Smooth muscle cell (in vitro differentiated cells): ENCODE measurements around the gene JAZF1. TPM values are rescaled to one million over a fixed set of nuclear protein-coding genes. Genes with fewer than 3 reads are reported as not detected.

ENCODE experiments used
- DNase-seq: peaks from one replicate; lab custom pipeline; 2025; ENCODE audit not compliant: unreplicated experiment; lab: John Stamatoyannopoulos, UW
- H2AFZ ChIP-seq: fragments of 200-600 bp; sonication (generic); 2 replicates; pipeline ENCODE4 v1.6.0; 2016; ENCODE audit warnings: antibody characterized with exemption, low read depth, mild to moderate bottlenecking
- H3F3A ChIP-seq: fragments of 200-600 bp; sonication (generic); 2 replicates; pipeline ENCODE4 v1.6.0; 2017; ENCODE audit warnings: antibody characterized with exemption, low read depth
- H3K27ac ChIP-seq: fragments of 200-600 bp; sonication (generic); 2 replicates; pipeline ENCODE4 v1.5.1; 2016; ENCODE audit warnings: low read depth, mild to moderate bottlenecking
- H3K27me3 ChIP-seq: fragments of 200-600 bp; sonication (generic); 2 replicates; pipeline ENCODE4 v1.6.1; 2016; ENCODE audit warnings: low read depth, mild to moderate bottlenecking
- H3K36me3 ChIP-seq: fragments of 200-600 bp; sonication (generic); 2 replicates; pipeline ENCODE4 v1.5.1; 2016; ENCODE audit warnings: low read depth
- H3K4me1 ChIP-seq: fragments of 200-600 bp; sonication (generic); 2 replicates; pipeline ENCODE4 v1.5.1; 2016; ENCODE audit warnings: low read depth
- H3K4me2 ChIP-seq: fragments of 200-600 bp; sonication (generic); 2 replicates; pipeline ENCODE4 v1.6.0; 2016; ENCODE audit warnings: mild to moderate bottlenecking
- H3K4me3 ChIP-seq: fragments of 200-600 bp; sonication (generic); 2 replicates; pipeline ENCODE4 v1.5.1; 2016; ENCODE audit warnings: mild to moderate bottlenecking
- H3K79me2 ChIP-seq: fragments of 200-600 bp; sonication (generic); 2 replicates; pipeline ENCODE4 v1.6.0; 2016; ENCODE audit warnings: low read depth, mild to moderate bottlenecking
- H3K9ac ChIP-seq: fragments of 200-600 bp; sonication (generic); 2 replicates; pipeline ENCODE4 v1.6.0; 2016; ENCODE audit warnings: low read depth
- H3K9me3 ChIP-seq: fragments of 200-600 bp; sonication (generic); replicated peaks from 2 replicates; pipeline ENCODE4 v1.5.1; 2016; ENCODE audit warnings: low read depth
- H4K20me1 ChIP-seq: fragments of 200-600 bp; sonication (generic); 2 replicates; pipeline ENCODE4 v1.6.0; 2016; ENCODE audit warnings: low read depth
- WGBS: methylation state at CpG from one replicate; pipeline ENCODE4 v1.1.7; 2016; ENCODE audit warnings: low lambda C conversion rate; 5-methylcytosine and 5-hydroxymethylcytosine counted together
- polyA plus RNA-seq: library from polyadenylated mRNA; unstranded; fragments of >200 nt; fragmentation: Nextera tagmentation; extraction: Ambion mirVana; gene quantifications from 2 replicates; pipeline ENCODE4 v1.2.1, GENCODE V29; 2016
- total RNA-seq: library from RNA; depleted of rRNA; stranded (reverse); fragments of >200 nt; gene quantifications from 2 replicates; pipeline ENCODE4 v1.2.3, GENCODE V29; 2014
- TF ChIP-seq, protein P1 (sequence below): fragments of 200-600 bp; sonication (generic); IDR thresholded peaks from 2 replicates; pipeline ENCODE4 v1.5.1; 2017; ENCODE audit warnings: borderline replicate concordance, mild to moderate bottlenecking, antibody characterized with exemption; ENCODE audit not compliant: insufficient read depth, poor library complexity, severe bottlenecking

The JAZF1 gene
- total and polyA plus RNA-seq, 2 experiments from 2014 or later, result 17.4 to 18.0 TPM

DNA sequence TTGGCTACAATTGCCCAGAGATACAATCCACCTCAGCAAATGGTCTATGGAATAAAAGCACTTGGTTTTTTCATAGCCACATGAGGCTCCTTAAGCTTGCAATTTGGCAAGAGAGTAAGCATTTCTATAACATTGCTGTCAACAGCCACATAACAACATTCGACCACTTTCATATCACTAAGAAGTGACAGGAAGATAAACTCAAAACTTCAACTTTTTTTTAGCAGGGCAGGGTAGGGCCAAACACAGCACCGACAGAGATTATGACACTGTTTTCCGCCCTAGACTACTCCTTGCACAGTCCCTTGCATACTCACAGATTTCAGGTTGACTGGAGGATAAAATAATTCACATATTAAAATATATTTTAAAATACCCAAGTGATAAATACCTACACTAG lies 185.4 kb downstream of the JAZF1 start:
- WGBS, result 44% methylated on average over 3 of the region's 3 CpGs
- Histone ChIP-seq H3K4me1 (peaks cover 14% of the 10 kb centered on the region), H3K79me2 (peaks cover 24% of the 10 kb centered on the region), H3K27me3 (no peaks in the 10 kb centered on the region), H4K20me1 (peaks cover 13% of the 10 kb centered on the region), H3F3A (peaks cover 6% of the 10 kb centered on the region), H3K4me3 (no peak overlapping the region), H3K9me3 (no peaks in the 10 kb centered on the region), H2AFZ (no peak overlapping the region), H3K36me3 (no peaks in the 10 kb centered on the region), H3K4me2 (peak overlapping the region; percentile 63), H3K27ac (peak overlapping the region; percentile 38), H3K9ac (peak overlapping the region; percentile 15)
- no peak for DNase-seq
- TF ChIP-seq, protein P1, sequence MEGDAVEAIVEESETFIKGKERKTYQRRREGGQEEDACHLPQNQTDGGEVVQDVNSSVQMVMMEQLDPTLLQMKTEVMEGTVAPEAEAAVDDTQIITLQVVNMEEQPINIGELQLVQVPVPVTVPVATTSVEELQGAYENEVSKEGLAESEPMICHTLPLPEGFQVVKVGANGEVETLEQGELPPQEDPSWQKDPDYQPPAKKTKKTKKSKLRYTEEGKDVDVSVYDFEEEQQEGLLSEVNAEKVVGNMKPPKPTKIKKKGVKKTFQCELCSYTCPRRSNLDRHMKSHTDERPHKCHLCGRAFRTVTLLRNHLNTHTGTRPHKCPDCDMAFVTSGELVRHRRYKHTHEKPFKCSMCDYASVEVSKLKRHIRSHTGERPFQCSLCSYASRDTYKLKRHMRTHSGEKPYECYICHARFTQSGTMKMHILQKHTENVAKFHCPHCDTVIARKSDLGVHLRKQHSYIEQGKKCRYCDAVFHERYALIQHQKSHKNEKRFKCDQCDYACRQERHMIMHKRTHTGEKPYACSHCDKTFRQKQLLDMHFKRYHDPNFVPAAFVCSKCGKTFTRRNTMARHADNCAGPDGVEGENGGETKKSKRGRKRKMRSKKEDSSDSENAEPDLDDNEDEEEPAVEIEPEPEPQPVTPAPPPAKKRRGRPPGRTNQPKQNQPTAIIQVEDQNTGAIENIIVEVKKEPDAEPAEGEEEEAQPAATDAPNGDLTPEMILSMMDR, result no peak

DNA sequence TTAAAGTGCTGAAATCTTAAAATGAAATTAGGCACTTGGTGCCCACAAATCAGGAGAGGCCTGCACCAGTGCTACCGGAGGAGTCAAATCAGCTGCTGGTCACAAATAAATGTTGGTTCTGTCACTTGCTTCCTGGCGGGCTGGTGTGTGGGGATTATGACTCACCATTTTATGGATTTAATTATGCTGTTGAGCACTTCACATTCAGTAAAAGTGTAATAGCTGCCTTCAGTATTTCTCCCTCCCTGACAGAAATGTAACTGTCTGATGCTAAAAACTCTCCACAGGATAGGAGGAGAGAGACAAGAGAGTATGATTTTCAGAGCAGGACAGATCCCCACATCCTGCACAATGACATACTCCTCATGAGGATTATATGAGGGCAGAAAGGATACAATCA lies 186.0 kb downstream of the JAZF1 start:
- peaks cover 13% of the 10 kb centered on the region for H4K20me1 ChIP-seq
- H3K4me2 ChIP-seq, result peak overlapping the region; percentile 63
- no peaks in the 10 kb centered on the region for H3K36me3 ChIP-seq
- TF ChIP-seq, protein P1, result no peak
- H3K79me2 ChIP-seq, result peaks cover 24% of the 10 kb centered on the region
- peaks cover 6% of the 10 kb centered on the region for H3F3A ChIP-seq
- H3K4me1 ChIP-seq, result peaks cover 14% of the 10 kb centered on the region
- WGBS, result 10% methylated on average over 2 of the region's 2 CpGs
- no peak overlapping the region for H3K4me3 ChIP-seq
- no peak for DNase-seq
- H3K27me3 ChIP-seq, result no peaks in the 10 kb centered on the region
- no peak overlapping the region for H2AFZ ChIP-seq
- H3K27ac ChIP-seq, result peak overlapping the region; percentile 38
- no peaks in the 10 kb centered on the region for H3K9me3 ChIP-seq
- peak overlapping the region; percentile 15 for H3K9ac ChIP-seq

DNA sequence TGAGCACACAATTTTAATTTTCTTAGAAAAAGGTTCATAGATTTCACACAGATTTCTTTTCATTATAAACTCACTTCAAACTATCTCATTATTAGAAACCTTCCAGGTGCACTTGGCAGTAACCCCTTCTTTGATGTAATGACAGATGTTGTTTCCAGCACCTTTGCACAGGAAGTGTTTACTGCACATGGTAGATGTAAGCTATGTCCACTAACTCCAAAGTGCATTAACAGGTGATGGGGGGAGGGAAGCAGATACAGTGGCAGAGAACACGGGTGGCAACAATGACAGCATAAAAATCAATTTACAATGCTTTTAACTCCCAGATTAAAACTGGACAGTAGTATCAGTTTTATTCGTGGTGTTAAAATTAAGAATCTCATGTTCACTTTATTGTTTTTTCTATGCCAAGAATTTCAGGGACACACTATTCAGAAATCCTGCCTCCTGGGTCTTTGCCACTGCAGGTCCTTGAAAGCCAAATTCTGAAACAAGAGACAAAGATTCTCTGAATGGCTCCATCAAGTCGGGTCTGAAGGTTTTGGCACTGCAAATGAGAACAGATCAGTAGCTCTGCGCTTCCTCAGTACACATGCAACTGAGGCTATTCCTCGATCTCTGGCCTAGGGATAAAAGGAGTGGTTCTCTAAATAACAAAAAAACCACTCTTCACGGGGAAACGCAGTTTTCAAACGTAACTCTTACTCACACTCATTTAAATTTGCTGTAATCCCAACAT lies 187.7 kb downstream of the JAZF1 start:
- no peak overlapping the region for H3K9ac ChIP-seq
- H3K36me3 ChIP-seq, result no peaks in the 10 kb centered on the region
- no peaks in the 10 kb centered on the region for H3K27me3 ChIP-seq
- no peak overlapping the region for H3K4me3 ChIP-seq
- peaks cover 24% of the 10 kb centered on the region for H3K79me2 ChIP-seq
- H3K9me3 ChIP-seq, result no peaks in the 10 kb centered on the region
- WGBS, result 84% methylated on average over 8 of the region's 8 CpGs
- peaks cover 6% of the 10 kb centered on the region for H3F3A ChIP-seq
- H3K4me1 ChIP-seq, result peaks cover 14% of the 10 kb centered on the region
- no peak overlapping the region for H3K27ac ChIP-seq
- DNase-seq, result no peak
- no peak overlapping the region for H2AFZ ChIP-seq
- H3K4me2 ChIP-seq, result no peak overlapping the region
- TF ChIP-seq, protein P1, result no peak
- H4K20me1 ChIP-seq, result peaks cover 13% of the 10 kb centered on the region

DNA sequence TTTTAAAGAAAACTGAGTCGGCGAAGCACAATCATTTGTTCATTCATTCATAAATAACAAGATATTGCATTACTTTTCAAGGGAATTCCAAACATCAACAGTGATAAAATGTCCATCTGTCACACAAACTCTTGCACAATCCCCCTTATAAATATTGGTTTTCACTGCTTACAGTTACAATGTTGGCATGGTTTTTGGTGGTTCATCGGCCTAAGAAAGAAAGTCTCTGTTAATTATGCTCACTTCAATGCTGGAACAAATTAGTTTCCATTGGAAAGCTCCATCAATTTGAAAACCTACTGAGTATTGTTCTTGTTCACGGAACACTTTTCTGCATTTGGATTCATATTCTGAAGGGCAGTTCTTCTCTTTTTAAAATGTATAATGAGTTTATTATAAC lies 188.5 kb downstream of the JAZF1 start:
- Histone ChIP-seq H3K4me2 (no peak overlapping the region), H3K27me3 (no peaks in the 10 kb centered on the region), H3K36me3 (no peaks in the 10 kb centered on the region), H3F3A (peaks cover 6% of the 10 kb centered on the region), H3K9me3 (no peaks in the 10 kb centered on the region), H2AFZ (no peak overlapping the region), H3K4me3 (no peak overlapping the region), H3K79me2 (peaks cover 20% of the 10 kb centered on the region), H3K27ac (no peak overlapping the region), H3K4me1 (peaks cover 14% of the 10 kb centered on the region), H3K9ac (no peak overlapping the region), H4K20me1 (peaks cover 13% of the 10 kb centered on the region)
- WGBS, result 83% methylated on average over 4 of the region's 4 CpGs
- TF ChIP-seq, protein P1, result no peak
- DNase-seq, result no peak
